Tibial artery (tissue), 4 donors: ENCODE data around the gene CENPC.
A peak's percentile ranks its signal among the peaks of the same experiment; 100 is the strongest.

Source experiments
- DNase-seq, 2 donors: peaks; one replicate each; pipeline ENCODE4 v3.0.0-alpha.2; 2019
- H3K27ac ChIP-seq, 2 donors: fragments of 200-600 bp; sonication (generic) in 1 of 2; 1 replicate in 1 of 2; 2 replicates in 1 of 2; pipeline ENCODE4 v1.5.1; 2018 to 2019; ENCODE audit warnings: mild to moderate bottlenecking in 1 of 2
- H3K27me3 ChIP-seq, 2 donors: fragments of 200-600 bp; sonication (generic) in 1 of 2; one replicate each; pipeline versions ENCODE4 v1.5.1 to v1.6.0; 2016 to 2019
- H3K36me3 ChIP-seq, 3 donors: fragments of 200-600 bp; sonication (generic) in 2 of 3; one replicate each; pipeline ENCODE4 v1.5.1; 2016 to 2019; ENCODE audit warnings: mild to moderate bottlenecking in 2 of 3
- H3K4me1 ChIP-seq, 4 donors: fragments of 200-600 bp; sonication (generic) in 2 of 4; 1 replicate in 3 of 4; 2 replicates in 1 of 4; pipeline ENCODE4 v1.5.1; 2016 to 2019
- H3K4me3 ChIP-seq, 2 donors: fragments of 200-600 bp; sonication (generic) in 1 of 2; 1 replicate in 1 of 2; 2 replicates in 1 of 2; pipeline ENCODE4 v1.5.1; 2018 to 2019; ENCODE audit warnings: mild to moderate bottlenecking in 2 of 2
- H3K9me3 ChIP-seq, 3 donors: fragments of 200-600 bp; sonication (generic) in 1 of 3; one replicate each; pipeline ENCODE4 v1.5.1; 2016 to 2019
- CTCF ChIP-seq, 2 experiments: fragments of 200-600 bp in 1 of 2; fragments of 450-650 bp in 1 of 2; IDR thresholded peaks; one replicate each; pipeline ENCODE4 v1.5.1; 2017 to 2019; ENCODE audit warnings: antibody characterized with exemption in 2 of 2, mild to moderate bottlenecking in 1 of 2, moderate library complexity in 1 of 2
- intact Hi-C: fragments of 100-400 bp; cut with DNase I; formaldehyde crosslinking; loops from one replicate; pipeline ENCODE4 v1.15.0; 2023; ENCODE audit warnings: low total_unique reads

Gene CENPC

GRCh38 chr4:67545199-67546003 lies at the start of gene CENPC:
Gene CENPC (minus strand): TSS chr4:67545503. CDS start chr4:67545355, 148 bp downstream.
- Histone ChIP-seq H3K4me1 (peaks cover 0 to 36% (median 4%) of the 10 kb centered on the region in 4 donors), H3K27ac (peak within 1 kb of the TSS; percentile 78 to 95), H3K36me3 (peaks cover 1 to 5% (median 1%) of the 10 kb centered on the region in 3 donors), H3K4me3 (peak within 1 kb of the TSS; percentile 72 to 82), H3K9me3 (no peaks in the 10 kb centered on the region), H3K27me3 (no peaks in the 10 kb centered on the region)
- intact Hi-C loops, result loop anchor here (2.0 kb wide), 1 partner anchor 155 kb away; the partner anchor contains the start of gene UBA6
- DNase-seq, result peak; percentile 98
- no peak for TF ChIP-seq CTCF (IDR thresholded peaks at IDR 0.05)

- Histone ChIP-seq H3K9me3 (no peaks in the 10 kb centered on the region), H3K4me3 (no peak overlapping the region), H3K36me3 (no peaks in the 10 kb centered on the region), H3K27ac (no peak overlapping the region), H3K4me1 (no peaks in the 10 kb centered on the region), H3K27me3 (no peaks in the 10 kb centered on the region)
- DNase-seq, result no peak
- no peak for TF ChIP-seq CTCF (IDR thresholded peaks at IDR 0.05)
- intact Hi-C loops, result no loop called here
Observed at GRCh38 chr4:67593741-67594175, 48.5 kb upstream of the CENPC start.

- no peaks in the 10 kb centered on the region for H3K4me1 ChIP-seq
- H3K27me3 ChIP-seq, result no peaks in the 10 kb centered on the region
- no peak overlapping the region for H3K4me3 ChIP-seq
- no peaks in the 10 kb centered on the region for H3K9me3 ChIP-seq
- no peaks in the 10 kb centered on the region for H3K36me3 ChIP-seq
- TF ChIP-seq CTCF (IDR thresholded peaks at IDR 0.05), result no peak
- no peak overlapping the region for H3K27ac ChIP-seq
- no peak for DNase-seq
- intact Hi-C loops, result no loop called here
Observed at GRCh38 chr4:67587156-67587555, 41.9 kb upstream of the CENPC start.

- Histone ChIP-seq H3K27ac (no peak overlapping the region), H3K4me1 (no peaks in the 10 kb centered on the region)
Observed at GRCh38 chr4:67584496-67584895, 39.2 kb upstream of the CENPC start.

GRCh38 chr4:67581913-67582312 lies 36.6 kb upstream of the CENPC start:
- Histone ChIP-seq H3K4me1 (no peaks in the 10 kb centered on the region), H3K27ac (no peak overlapping the region), H3K4me3 (no peak overlapping the region), H3K27me3 (no peaks in the 10 kb centered on the region), H3K36me3 (no peaks in the 10 kb centered on the region), H3K9me3 (no peaks in the 10 kb centered on the region)
- intact Hi-C loops, result no loop called here
- no peak for TF ChIP-seq CTCF (IDR thresholded peaks at IDR 0.05)
- no peak for DNase-seq

More at GRCh38 chr4:67584496-67584895, 39.2 kb upstream of the CENPC start:
- Histone ChIP-seq H3K36me3 (no peaks in the 10 kb centered on the region), H3K27me3 (no peaks in the 10 kb centered on the region), H3K9me3 (no peaks in the 10 kb centered on the region), H3K4me3 (no peak overlapping the region)
- intact Hi-C loops, result no loop called here
- no peak for DNase-seq
- TF ChIP-seq CTCF (IDR thresholded peaks at IDR 0.05), result no peak
